Omental fat pad (tissue), 4 donors: ENCODE results near the gene COL27A1. TPM values are rescaled to one million over a fixed set of nuclear protein-coding genes. Genes with fewer than 3 reads are reported as not detected.

Source experiments
- ATAC-seq: fragments of 150-250 bp; one replicate; pipeline ENCODE4 v1.9.1; 2016; ENCODE audit warnings: mild to moderate bottlenecking, moderate library complexity; ENCODE audit not compliant: low FRiP score
- DNase-seq: peaks from one replicate; pipeline ENCODE4 v3.0.0-alpha.2; 2019; ENCODE audit warnings: low spot score
- total RNA-seq, 4 donors: library from RNA; depleted of rRNA; stranded (reverse); fragments of >200 nt; gene quantifications; one replicate each; pipeline ENCODE4 v1.1.0, GENCODE V29; 2016
- TF ChIP-seq, protein P1 (sequence below), 3 donors: fragments of 450-650 bp; IDR thresholded peaks; one replicate each; pipeline ENCODE4 v1.5.1; 2016 to 2017; ENCODE audit warnings: antibody characterized with exemption in 3 of 3, mild to moderate bottlenecking in 3 of 3, moderate library complexity in 2 of 3

The COL27A1 gene
- total RNA-seq, 4 donors from 2014 or later = 4.9 to 78.9 (median 10.1) TPM

DNA sequence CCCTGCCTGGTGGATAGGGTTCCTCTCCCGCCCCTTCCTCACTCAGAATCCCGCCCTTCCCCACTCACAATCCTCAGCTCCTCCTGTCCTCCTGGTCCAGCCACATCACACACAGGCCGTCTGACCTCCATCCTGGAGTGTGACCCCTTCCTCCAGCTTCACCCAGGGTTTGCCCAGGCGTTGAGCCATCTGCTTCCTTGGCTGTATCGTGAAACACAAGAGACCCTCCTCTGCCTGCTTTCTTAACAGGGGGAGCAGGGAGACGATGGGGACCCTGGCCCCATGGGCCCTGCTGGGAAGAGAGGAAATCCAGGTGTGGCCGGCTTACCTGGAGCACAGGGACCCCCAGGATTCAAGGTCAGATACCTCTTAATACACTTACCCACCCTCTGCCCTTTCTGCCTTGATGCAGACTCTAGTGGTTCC lies 135.2 kb downstream of the COL27A1 start:
- TF ChIP-seq, protein P1, sequence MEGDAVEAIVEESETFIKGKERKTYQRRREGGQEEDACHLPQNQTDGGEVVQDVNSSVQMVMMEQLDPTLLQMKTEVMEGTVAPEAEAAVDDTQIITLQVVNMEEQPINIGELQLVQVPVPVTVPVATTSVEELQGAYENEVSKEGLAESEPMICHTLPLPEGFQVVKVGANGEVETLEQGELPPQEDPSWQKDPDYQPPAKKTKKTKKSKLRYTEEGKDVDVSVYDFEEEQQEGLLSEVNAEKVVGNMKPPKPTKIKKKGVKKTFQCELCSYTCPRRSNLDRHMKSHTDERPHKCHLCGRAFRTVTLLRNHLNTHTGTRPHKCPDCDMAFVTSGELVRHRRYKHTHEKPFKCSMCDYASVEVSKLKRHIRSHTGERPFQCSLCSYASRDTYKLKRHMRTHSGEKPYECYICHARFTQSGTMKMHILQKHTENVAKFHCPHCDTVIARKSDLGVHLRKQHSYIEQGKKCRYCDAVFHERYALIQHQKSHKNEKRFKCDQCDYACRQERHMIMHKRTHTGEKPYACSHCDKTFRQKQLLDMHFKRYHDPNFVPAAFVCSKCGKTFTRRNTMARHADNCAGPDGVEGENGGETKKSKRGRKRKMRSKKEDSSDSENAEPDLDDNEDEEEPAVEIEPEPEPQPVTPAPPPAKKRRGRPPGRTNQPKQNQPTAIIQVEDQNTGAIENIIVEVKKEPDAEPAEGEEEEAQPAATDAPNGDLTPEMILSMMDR (IDR thresholded peaks at IDR 0.05) = no peak
- ATAC-seq (no peak), DNase-seq (peak; percentile 7)

- ATAC-seq (peak; percentile 35), DNase-seq (peak; percentile 90)
- TF ChIP-seq, protein P1 (IDR thresholded peaks at IDR 0.05) = peak in 1 of 3 donors; percentile 85
Measured at GRCh38 chr9:114291064-114291474, 135.7 kb downstream of the COL27A1 start.

GRCh38 chr9:114291886-114292590 lies 136.7 kb downstream of the COL27A1 start:
- TF ChIP-seq, protein P1 (IDR thresholded peaks at IDR 0.05) = no peak
- DNase-seq = no peak
- ATAC-seq = no peak

GRCh38 chr9:114294664-114295063 lies 139.3 kb downstream of the COL27A1 start:
- no peak for ATAC-seq

DNA sequence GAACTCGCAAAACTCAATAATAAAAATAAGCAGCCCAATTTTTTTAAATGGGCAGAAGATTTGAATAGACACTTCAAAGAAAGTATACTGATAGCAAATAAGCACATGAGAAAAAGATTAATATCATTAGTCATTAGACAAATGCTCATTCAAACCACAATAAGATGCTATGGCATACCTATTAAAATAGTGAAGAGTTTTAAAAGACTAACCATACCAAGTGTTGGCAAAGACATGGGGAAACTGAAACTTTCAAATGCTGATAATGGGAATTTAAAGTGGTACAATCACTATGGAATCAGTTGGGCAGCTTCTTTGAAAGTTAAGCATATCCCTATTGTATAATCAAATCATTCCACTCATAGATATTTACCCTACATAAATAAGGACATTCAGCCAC lies 141.0 kb downstream of the COL27A1 start:
- no peak for DNase-seq
- ATAC-seq = no peak
- TF ChIP-seq, protein P1 (IDR thresholded peaks at IDR 0.05) = no peak

More at GRCh38 chr9:114294664-114295063, 139.3 kb downstream of the COL27A1 start:
- TF ChIP-seq, protein P1 (IDR thresholded peaks at IDR 0.05) = no peak
- no peak for DNase-seq

- ATAC-seq (no peak), DNase-seq (no peak)
- TF ChIP-seq, protein P1 (IDR thresholded peaks at IDR 0.05) = no peak
Measured at GRCh38 chr9:114299286-114300152, 144.2 kb downstream of the COL27A1 start.
